Astrocyte of the cerebellum (primary cell): ENCODE data around the gene ITPR2.

Experiments
- DNase-seq: peaks from one replicate; pipeline ENCODE4 v3.0.0-alpha.2; 2011; ENCODE audit warnings: low read depth
- H3K4me3 ChIP-seq: 2 replicates; pipeline ENCODE4 v1.5.1; 2011; ENCODE audit warnings: mild to moderate bottlenecking, low read depth, low read length, moderate library complexity
- in situ Hi-C: cut with HindIII; loops from 2 replicates; pipeline ENCODE4 v1.10.0; 2017; ENCODE audit warnings: low sequenced_read_pairs
- TF ChIP-seq, protein P1 (sequence below): IDR thresholded peaks from 2 replicates; pipeline ENCODE4 v1.5.1; 2012; ENCODE audit warnings: low read length, low read depth, moderate library complexity, mild to moderate bottlenecking; ENCODE audit errors: missing control alignments

Gene ITPR2

DNA sequence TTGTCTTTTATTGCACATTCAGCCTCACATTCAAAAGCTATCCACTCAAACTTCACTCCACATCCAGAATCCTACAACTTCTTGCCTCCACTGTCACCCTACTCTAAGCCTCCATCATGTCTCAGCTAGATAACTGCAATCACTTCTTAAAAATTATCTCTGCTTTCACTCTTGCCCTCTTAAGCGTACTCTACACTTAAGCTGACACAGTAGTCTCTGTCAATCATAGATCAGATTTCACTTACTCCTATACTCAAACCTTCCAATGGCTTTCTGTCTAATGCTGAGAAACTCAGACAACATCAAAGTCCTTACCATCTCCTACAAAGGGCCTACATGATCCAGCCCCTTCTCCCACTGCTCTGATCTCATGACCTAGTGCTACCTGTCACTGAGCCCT, 304.1 kb downstream of the ITPR2 start:
- in situ Hi-C loops = no loop called here
- no peak overlapping the region for H3K4me3 ChIP-seq
- no peak for DNase-seq
- TF ChIP-seq, protein P1, sequence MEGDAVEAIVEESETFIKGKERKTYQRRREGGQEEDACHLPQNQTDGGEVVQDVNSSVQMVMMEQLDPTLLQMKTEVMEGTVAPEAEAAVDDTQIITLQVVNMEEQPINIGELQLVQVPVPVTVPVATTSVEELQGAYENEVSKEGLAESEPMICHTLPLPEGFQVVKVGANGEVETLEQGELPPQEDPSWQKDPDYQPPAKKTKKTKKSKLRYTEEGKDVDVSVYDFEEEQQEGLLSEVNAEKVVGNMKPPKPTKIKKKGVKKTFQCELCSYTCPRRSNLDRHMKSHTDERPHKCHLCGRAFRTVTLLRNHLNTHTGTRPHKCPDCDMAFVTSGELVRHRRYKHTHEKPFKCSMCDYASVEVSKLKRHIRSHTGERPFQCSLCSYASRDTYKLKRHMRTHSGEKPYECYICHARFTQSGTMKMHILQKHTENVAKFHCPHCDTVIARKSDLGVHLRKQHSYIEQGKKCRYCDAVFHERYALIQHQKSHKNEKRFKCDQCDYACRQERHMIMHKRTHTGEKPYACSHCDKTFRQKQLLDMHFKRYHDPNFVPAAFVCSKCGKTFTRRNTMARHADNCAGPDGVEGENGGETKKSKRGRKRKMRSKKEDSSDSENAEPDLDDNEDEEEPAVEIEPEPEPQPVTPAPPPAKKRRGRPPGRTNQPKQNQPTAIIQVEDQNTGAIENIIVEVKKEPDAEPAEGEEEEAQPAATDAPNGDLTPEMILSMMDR = no peak

DNA sequence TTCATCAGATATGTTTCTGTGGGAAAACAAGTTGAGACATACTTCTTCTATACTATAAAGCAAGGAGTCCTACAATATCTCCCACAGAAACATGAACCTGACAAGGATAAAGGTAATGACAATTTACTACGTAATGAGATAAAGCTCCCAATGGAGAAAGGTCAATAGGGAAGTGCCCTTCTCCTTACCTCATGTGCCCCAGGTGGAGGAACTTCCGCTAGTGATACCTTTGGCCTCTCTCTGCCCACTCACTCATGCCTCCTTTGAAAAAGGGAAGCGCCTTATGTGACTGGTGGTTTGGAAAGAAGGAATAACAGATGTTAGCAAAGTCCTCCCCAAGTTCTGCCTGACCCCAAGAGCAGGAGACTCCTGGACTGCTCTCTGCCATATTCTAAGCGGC, 305.3 kb downstream of the ITPR2 start:
- in situ Hi-C loops = no loop called here
- TF ChIP-seq, protein P1 = no peak

DNA sequence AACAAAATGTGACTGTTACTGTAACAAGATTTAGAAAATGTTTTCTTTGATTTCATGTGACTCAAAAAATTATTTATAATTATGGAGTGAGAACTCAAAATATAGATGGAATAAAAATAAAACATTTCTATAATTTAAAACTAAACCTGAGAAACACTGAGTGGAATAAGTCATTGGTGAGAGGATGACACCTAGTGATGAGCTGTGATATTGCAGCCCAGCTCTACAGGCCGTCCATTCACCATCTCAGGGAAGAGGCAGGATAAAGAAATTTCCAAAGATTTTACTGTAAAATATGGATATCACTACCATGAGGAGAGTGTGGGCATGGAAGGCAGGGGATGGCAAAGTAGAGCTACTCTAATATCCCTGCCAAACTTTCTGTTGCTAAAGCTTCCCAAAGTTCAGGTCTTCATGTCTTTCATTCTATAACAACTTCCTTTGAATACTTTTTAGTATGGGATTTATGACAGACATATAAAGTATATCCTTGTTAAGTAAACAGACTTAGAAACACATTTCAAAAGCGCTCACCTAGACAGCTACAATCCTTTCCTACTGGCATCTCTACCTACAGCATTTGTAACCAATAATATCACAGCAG, 308.0 kb downstream of the ITPR2 start:
- TF ChIP-seq, protein P1 = peak; percentile 51
- in situ Hi-C loops = no loop called here
- DNase-seq = no peak
- H3K4me3 ChIP-seq = no peak overlapping the region

More for the DNA sequence above, 305.3 kb downstream of the ITPR2 start:
- DNase-seq = no peak
- no peak overlapping the region for H3K4me3 ChIP-seq

- peak; percentile 94 for DNase-seq
- no peak overlapping the region for H3K4me3 ChIP-seq
- TF ChIP-seq, protein P1 = no peak
- in situ Hi-C loops = no loop called here
These were observed 309.3 kb downstream of the ITPR2 start for GRCh38 chr12:26523708-26524150.

DNA sequence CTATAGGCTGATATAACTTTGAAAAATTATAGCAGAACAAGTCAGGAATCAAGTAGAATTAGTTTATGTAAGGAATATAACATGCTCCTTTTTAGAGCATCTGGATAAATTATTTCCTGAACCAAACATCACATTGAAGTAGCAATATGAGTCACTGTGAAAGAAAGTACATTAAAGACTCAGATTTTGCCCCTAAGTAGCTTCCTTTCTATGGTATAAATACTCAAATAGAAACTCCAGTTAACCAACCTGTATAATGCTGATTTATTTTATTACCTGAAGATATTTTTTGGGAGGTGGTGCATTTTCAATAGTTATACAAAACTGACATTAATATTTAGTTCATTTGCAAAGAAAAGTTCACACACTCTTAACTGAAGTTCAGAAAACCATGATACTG, 312.1 kb downstream of the ITPR2 start:
- TF ChIP-seq, protein P1 = no peak
- in situ Hi-C loops = no loop called here
- no peak overlapping the region for H3K4me3 ChIP-seq
- no peak for DNase-seq

DNA sequence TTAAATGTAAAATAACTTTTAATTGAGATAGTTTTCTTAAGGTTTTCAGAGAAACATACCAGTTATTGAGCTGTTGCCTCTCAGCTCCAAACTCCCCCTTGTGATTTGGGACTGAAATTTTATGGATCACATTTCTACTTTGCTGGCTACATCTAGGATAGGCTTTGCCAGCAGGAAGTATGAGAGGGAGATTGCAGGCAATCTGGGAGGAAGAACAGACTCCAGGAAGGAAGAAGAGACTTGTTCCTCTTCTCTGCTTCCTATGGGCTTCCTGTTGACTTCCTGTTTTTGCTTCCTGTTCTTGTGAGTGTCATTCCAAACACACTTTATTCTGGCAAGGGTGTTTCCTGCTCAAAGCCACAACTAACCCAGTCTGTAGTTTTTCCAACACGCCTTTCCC, 312.9 kb downstream of the ITPR2 start:
- TF ChIP-seq, protein P1 = no peak
- DNase-seq = no peak
- H3K4me3 ChIP-seq = no peak overlapping the region
- in situ Hi-C loops = no loop called here
